ENCODE measurements around the gene CCDC122.
A peak's percentile ranks its signal among the peaks of the same experiment; 100 is the strongest.

Gene CCDC122

GRCh38 chr13:43877766-43878165 lies 1.8 kb downstream of the CCDC122 start:
- TF ChIP-seq, protein P1, sequence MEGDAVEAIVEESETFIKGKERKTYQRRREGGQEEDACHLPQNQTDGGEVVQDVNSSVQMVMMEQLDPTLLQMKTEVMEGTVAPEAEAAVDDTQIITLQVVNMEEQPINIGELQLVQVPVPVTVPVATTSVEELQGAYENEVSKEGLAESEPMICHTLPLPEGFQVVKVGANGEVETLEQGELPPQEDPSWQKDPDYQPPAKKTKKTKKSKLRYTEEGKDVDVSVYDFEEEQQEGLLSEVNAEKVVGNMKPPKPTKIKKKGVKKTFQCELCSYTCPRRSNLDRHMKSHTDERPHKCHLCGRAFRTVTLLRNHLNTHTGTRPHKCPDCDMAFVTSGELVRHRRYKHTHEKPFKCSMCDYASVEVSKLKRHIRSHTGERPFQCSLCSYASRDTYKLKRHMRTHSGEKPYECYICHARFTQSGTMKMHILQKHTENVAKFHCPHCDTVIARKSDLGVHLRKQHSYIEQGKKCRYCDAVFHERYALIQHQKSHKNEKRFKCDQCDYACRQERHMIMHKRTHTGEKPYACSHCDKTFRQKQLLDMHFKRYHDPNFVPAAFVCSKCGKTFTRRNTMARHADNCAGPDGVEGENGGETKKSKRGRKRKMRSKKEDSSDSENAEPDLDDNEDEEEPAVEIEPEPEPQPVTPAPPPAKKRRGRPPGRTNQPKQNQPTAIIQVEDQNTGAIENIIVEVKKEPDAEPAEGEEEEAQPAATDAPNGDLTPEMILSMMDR (conservative IDR thresholded peaks at IDR 0.05; ENCODE audit: low read depth, low read length) = no peak
- H3K4me3 ChIP-seq (ENCODE audit: low read depth, low read length) = no peak overlapping the region
- no peak for DNase-seq (ENCODE audit: low read depth)

- TF ChIP-seq, protein P1 (conservative IDR thresholded peaks at IDR 0.05; ENCODE audit: low read depth, low read length) = no peak
- DNase-seq (ENCODE audit: low read depth) = no peak
- no peak overlapping the region for H3K4me3 ChIP-seq (ENCODE audit: low read depth, low read length)
Measured at GRCh38 chr13:43877326-43877725, 2.2 kb downstream of the CCDC122 start.

DNA sequence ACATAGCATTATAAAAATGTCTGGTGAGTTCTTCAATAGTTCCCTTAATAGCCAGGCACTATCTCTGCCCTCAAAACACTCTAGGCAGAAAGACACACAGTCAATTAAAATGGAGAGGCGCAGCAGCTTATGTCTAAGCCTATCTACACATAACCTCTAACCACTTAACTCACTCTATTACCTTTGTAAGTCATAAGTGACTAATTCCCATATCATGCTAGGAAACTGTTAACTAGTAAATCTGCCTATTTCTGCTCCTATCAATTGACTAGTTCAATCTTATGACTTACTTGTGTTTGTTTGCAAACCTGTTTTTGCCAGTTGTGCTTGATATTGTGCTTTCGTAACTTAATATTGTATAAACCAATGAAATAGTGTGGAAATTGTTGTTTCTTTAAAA lies 3.2 kb downstream of the CCDC122 start:
- no peak for DNase-seq (ENCODE audit: low read depth)
- TF ChIP-seq, protein P1 (conservative IDR thresholded peaks at IDR 0.05; ENCODE audit: low read depth, low read length) = no peak
- H3K4me3 ChIP-seq (ENCODE audit: low read depth, low read length) = no peak overlapping the region

- TF ChIP-seq, protein P1 (conservative IDR thresholded peaks at IDR 0.05; ENCODE audit: low read depth, low read length) = peak; percentile 48
- DNase-seq (ENCODE audit: low read depth) = peak; percentile 62
- H3K4me3 ChIP-seq (ENCODE audit: low read depth, low read length) = no peak overlapping the region
Measured at GRCh38 chr13:43874504-43875092, 4.9 kb downstream of the CCDC122 start.

DNA sequence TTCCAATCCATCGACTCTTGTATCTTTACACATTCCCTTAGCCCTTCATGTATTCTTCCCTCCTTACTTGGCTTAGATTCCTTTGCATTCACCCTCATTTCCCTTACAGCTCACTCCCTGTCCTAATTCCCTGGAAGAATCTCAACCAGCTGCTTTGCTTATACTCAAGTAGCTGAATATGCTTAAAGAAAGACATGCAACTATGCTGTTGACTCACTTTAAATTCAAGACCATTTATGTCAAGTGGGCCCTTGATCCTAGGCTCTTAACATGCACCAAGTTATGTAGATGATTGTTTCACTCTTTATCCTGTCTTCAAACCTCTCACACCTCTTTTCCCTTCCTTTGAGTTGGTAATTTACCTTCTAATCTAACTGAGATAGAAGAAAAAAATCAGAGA lies 7.4 kb downstream of the CCDC122 start:
- TF ChIP-seq, protein P1 (conservative IDR thresholded peaks at IDR 0.05; ENCODE audit: low read depth, low read length) = no peak
- no peak for DNase-seq (ENCODE audit: low read depth)
- no peak overlapping the region for H3K4me3 ChIP-seq (ENCODE audit: low read depth, low read length)

DNA sequence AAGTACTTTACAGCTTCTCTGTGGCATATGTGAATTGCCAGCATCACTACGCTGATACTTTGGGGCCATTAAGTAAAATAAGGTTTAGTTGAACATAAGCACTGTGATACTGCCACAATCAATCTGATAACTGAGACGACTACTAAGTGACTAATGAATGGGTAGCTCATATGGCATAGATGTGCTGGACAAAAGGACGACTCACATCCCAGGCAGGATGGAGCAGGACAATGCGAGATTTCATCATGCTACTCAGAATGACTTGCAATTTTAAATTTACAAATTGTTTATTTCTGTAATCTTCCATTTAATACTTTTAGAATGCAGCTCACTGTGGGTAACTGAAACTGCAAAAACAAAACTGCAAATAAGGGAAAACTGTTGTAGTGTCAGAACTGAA lies 13.6 kb downstream of the CCDC122 start:
- no peak overlapping the region for H3K4me3 ChIP-seq (ENCODE audit: low read depth, low read length)
- TF ChIP-seq, protein P1 (conservative IDR thresholded peaks at IDR 0.05; ENCODE audit: low read depth, low read length) = no peak
- DNase-seq (ENCODE audit: low read depth) = peak; percentile 36

DNA sequence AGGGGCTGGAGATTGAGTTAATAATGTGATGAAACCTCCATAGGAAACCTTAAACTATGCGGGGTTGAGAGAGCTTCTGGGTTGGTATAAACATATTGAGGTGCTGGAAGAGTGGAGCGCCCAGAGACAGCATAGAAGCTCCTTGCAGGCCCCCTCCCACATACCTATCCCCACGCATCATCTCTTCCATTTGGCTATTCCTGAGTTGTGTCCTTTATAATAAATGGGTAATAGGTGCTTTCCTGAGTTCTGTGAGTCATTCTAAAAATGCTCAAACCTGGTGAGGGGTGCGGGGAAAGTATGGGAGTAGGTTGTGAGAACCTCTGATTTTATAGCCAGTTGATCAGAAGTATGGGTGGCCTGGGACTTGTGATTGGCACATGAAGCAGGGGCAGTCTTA lies 14.6 kb downstream of the CCDC122 start:
- H3K4me3 ChIP-seq (ENCODE audit: low read depth, low read length) = no peak overlapping the region
- TF ChIP-seq, protein P1 (conservative IDR thresholded peaks at IDR 0.05; ENCODE audit: low read depth, low read length) = no peak
- no peak for DNase-seq (ENCODE audit: low read depth)

Measured in choroid plexus epithelial cell (primary cell).